ENCODE data around the gene PTPRN2.

- TF ChIP-seq, protein P1, sequence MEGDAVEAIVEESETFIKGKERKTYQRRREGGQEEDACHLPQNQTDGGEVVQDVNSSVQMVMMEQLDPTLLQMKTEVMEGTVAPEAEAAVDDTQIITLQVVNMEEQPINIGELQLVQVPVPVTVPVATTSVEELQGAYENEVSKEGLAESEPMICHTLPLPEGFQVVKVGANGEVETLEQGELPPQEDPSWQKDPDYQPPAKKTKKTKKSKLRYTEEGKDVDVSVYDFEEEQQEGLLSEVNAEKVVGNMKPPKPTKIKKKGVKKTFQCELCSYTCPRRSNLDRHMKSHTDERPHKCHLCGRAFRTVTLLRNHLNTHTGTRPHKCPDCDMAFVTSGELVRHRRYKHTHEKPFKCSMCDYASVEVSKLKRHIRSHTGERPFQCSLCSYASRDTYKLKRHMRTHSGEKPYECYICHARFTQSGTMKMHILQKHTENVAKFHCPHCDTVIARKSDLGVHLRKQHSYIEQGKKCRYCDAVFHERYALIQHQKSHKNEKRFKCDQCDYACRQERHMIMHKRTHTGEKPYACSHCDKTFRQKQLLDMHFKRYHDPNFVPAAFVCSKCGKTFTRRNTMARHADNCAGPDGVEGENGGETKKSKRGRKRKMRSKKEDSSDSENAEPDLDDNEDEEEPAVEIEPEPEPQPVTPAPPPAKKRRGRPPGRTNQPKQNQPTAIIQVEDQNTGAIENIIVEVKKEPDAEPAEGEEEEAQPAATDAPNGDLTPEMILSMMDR (conservative IDR thresholded peaks at IDR 0.05; ENCODE audit: low read depth, low read length), result no peak
- no peak for TF ChIP-seq EZH2 (IDR thresholded peaks at IDR 0.05; ENCODE audit: borderline replicate concordance, low read depth, low read length, poor library complexity, severe bottlenecking)
These were observed 747.9 kb downstream of the PTPRN2 start for GRCh38 chr7:157839672-157840167.

Data from A673 (cell line).